ENCODE data around the gene CORO1C.

GRCh38 chr12:108693186-108693730, 38.1 kb downstream of the CORO1C start:
- TF ChIP-seq RAD21 (conservative IDR thresholded peaks at IDR 0.05 in 1 of 2, IDR thresholded peaks at IDR 0.05 in 1 of 2) (no peak), SMC3 (IDR thresholded peaks at IDR 0.05) (no peak), KDM5A (IDR thresholded peaks at IDR 0.05) (no peak), CTCF (IDR thresholded peaks at IDR 0.05) (no peak)
